ENCODE data around the gene CEMIP. TPM values are rescaled to one million over a fixed set of nuclear protein-coding genes. Genes with fewer than 3 reads are reported as not detected.

Gene CEMIP
- total and polyA plus RNA-seq, 2 experiments from 2014 or later = 0.27 to 2.1 TPM

GRCh38 chr15:80825361-80826030 lies 46.3 kb downstream of the CEMIP start:
- ATAC-seq (no peak), DNase-seq (ENCODE audit: low spot score) (no peak)
- Mint-ChIP-seq H3K9me3 (no peaks in the 10 kb centered on the region), H3K27me3 (ENCODE audit: insufficient read depth, low read depth, poor library complexity) (peaks cover 9% of the 10 kb centered on the region), H3K27ac (no peak overlapping the region), H3K4me3 (no peak overlapping the region), H3K36me3 (ENCODE audit: low read depth) (no peaks in the 10 kb centered on the region; the same call in 1 of the 3 replicates), H3K4me1 (peaks cover 16% of the 10 kb centered on the region)
- no peak for TF ChIP-seq STAT1 (IDR thresholded peaks at IDR 0.05; ENCODE audit: unreplicated experiment)
- no peak for TF ChIP-seq POLR2AphosphoS5 (IDR thresholded peaks at IDR 0.05; ENCODE audit: low read depth)
- no peak for TF ChIP-seq JUNB (IDR thresholded peaks at IDR 0.05; ENCODE audit: unreplicated experiment)
- no peak for TF ChIP-seq ZNF462 (CRISPR knock-in tag; IDR thresholded peaks at IDR 0.05)
- no peak for TF ChIP-seq EZH2phosphoT487 (IDR thresholded peaks at IDR 0.05; ENCODE audit: unreplicated experiment)
- Histone ChIP-seq H3K27ac (ENCODE audit: low read depth) (no peak overlapping the region), H3K4me1 (ENCODE audit: insufficient read depth) (peaks cover 24% of the 10 kb centered on the region), H3K9me2 (ENCODE audit: insufficient read depth) (peaks cover 23% of the 10 kb centered on the region), H3K79me2 (replicated peaks; ENCODE audit: insufficient read depth) (no peaks in the 10 kb centered on the region), H3K4me2 (no peak overlapping the region), H4K20me1 (replicated peaks; ENCODE audit: insufficient read depth) (no peaks in the 10 kb centered on the region), H3K36me3 (ENCODE audit: insufficient read depth) (no peaks in the 10 kb centered on the region), H3K27me3 (ENCODE audit: insufficient read depth) (no peaks in the 10 kb centered on the region), H3K4me3 (no peak overlapping the region), H2AFZ (no peak overlapping the region), H3F3A (replicated peaks; ENCODE audit: low read depth) (no peaks in the 10 kb centered on the region)

GRCh38 chr15:80828796-80829195 lies 49.6 kb downstream of the CEMIP start:
- H3K27ac Mint-ChIP-seq = no peak overlapping the region
- peaks cover 37% of the 10 kb centered on the region for H3K4me1 Mint-ChIP-seq
- ATAC-seq = no peak
- no peak for DNase-seq (ENCODE audit: low spot score)
- Histone ChIP-seq H3K4me3 (no peak overlapping the region), H3K36me3 (ENCODE audit: insufficient read depth) (no peaks in the 10 kb centered on the region), H2AFZ (no peak overlapping the region), H3K4me1 (ENCODE audit: insufficient read depth) (peaks cover 35% of the 10 kb centered on the region), H3K27me3 (ENCODE audit: insufficient read depth) (no peaks in the 10 kb centered on the region), H3K9me2 (ENCODE audit: insufficient read depth) (peaks cover 8% of the 10 kb centered on the region), H3F3A (replicated peaks; ENCODE audit: low read depth) (no peaks in the 10 kb centered on the region), H3K4me2 (no peak overlapping the region), H3K27ac (ENCODE audit: low read depth) (no peak overlapping the region), H4K20me1 (replicated peaks; ENCODE audit: insufficient read depth) (no peaks in the 10 kb centered on the region), H3K79me2 (replicated peaks; ENCODE audit: insufficient read depth) (no peaks in the 10 kb centered on the region)
- H3K27me3 Mint-ChIP-seq (ENCODE audit: insufficient read depth, low read depth, poor library complexity) = peaks cover 5% of the 10 kb centered on the region
- no peaks in the 10 kb centered on the region for H3K9me3 Mint-ChIP-seq
- H3K4me3 Mint-ChIP-seq = no peak overlapping the region
- no peaks in the 10 kb centered on the region; the same call in 2 of the 3 replicates for H3K36me3 Mint-ChIP-seq (ENCODE audit: low read depth)
- TF ChIP-seq EZH2 (IDR thresholded peaks at IDR 0.05; ENCODE audit: low read depth, unreplicated experiment) (no peak), POLR2AphosphoS5 (IDR thresholded peaks at IDR 0.05; ENCODE audit: low read depth) (no peak), EZH2phosphoT487 (IDR thresholded peaks at IDR 0.05; ENCODE audit: unreplicated experiment) (no peak)
